HG03565 (cell line): ENCODE data around the gene ARHGAP1.
"Not testable (repeated sequence)": the region's sequence is repeated elsewhere in the genome, so short reads cannot be mapped to it uniquely, and the experiment has no call there.

Source experiments
- ATAC-seq: cut with Tn5 transposase; IDR thresholded peaks from one replicate; pipeline ENCODE4 v1.9.1; 2021; ENCODE audit warnings: mild to moderate bottlenecking, moderate library complexity; ENCODE audit not compliant: unreplicated experiment

Gene ARHGAP1

GRCh38 chr11:46724088-46724487, 23.7 kb upstream of the ARHGAP1 start:
- no peak for ATAC-seq

GRCh38 chr11:46723359-46723680, 22.9 kb upstream of the ARHGAP1 start:
- ATAC-seq = no peak

GRCh38 chr11:46722566-46723358, 22.3 kb upstream of the ARHGAP1 start:
- ATAC-seq = no peak

- no peak for ATAC-seq
Measured at GRCh38 chr11:46721286-46721685, 20.9 kb upstream of the ARHGAP1 start.

GRCh38 chr11:46719543-46720218, 19.3 kb upstream of the ARHGAP1 start:
- ATAC-seq = no peak

GRCh38 chr11:46719048-46719542, 18.7 kb upstream of the ARHGAP1 start, which contains the start of gene F2:
TSS of gene F2 (plus strand) at chr11:46719213. CDS start at chr11:46719236, 23 bp downstream.
- no peak for ATAC-seq

- no peak for ATAC-seq
Measured at GRCh38 chr11:46718155-46719019, 18.0 kb upstream of the ARHGAP1 start.

- not testable (repeated sequence) for ATAC-seq
Measured at GRCh38 chr11:46717825-46718154, 17.4 kb upstream of the ARHGAP1 start.

GRCh38 chr11:46712874-46713576, 12.6 kb upstream of the ARHGAP1 start:
- ATAC-seq = no peak

GRCh38 chr11:46711303-46711702, 10.9 kb upstream of the ARHGAP1 start:
- no peak for ATAC-seq

GRCh38 chr11:46710821-46711269, 10.4 kb upstream of the ARHGAP1 start:
- no peak for ATAC-seq

GRCh38 chr11:46709351-46709750, 8.9 kb upstream of the ARHGAP1 start:
- ATAC-seq = not testable (repeated sequence)

GRCh38 chr11:46706886-46707285, 6.5 kb upstream of the ARHGAP1 start:
- ATAC-seq = no peak

GRCh38 chr11:46705070-46705688, 4.8 kb upstream of the ARHGAP1 start:
- ATAC-seq = no peak

- ATAC-seq = no peak
Measured at GRCh38 chr11:46701078-46701654, 747 bp upstream of the ARHGAP1 start.

GRCh38 chr11:46698597-46698996, 1.8 kb downstream of the ARHGAP1 start:
- ATAC-seq = no peak

- ATAC-seq = no peak
Measured at GRCh38 chr11:46697723-46698122, 2.7 kb downstream of the ARHGAP1 start.

- ATAC-seq = no peak
Measured at GRCh38 chr11:46697303-46697702, 3.1 kb downstream of the ARHGAP1 start.

GRCh38 chr11:46696212-46696558, 4.2 kb downstream of the ARHGAP1 start:
- no peak for ATAC-seq
